Stimulated activated CD4-positive, alpha-beta T cell treated with anti-CD3 and anti-CD28 coated beads, Interleukin-2, amount 100 ng/mL, for 24 hours (primary cell): Measurements from ENCODE around the gene SYCP3.
"Not testable (repeated sequence)": the region's sequence is repeated elsewhere in the genome, so short reads cannot be mapped to it uniquely, and the experiment has no call there.

Experiments used
- DNase-seq, 2 donors: peaks; one replicate each; pipeline ENCODE4 v3.0.0-alpha.2; 2020

SYCP3 gene

DNA sequence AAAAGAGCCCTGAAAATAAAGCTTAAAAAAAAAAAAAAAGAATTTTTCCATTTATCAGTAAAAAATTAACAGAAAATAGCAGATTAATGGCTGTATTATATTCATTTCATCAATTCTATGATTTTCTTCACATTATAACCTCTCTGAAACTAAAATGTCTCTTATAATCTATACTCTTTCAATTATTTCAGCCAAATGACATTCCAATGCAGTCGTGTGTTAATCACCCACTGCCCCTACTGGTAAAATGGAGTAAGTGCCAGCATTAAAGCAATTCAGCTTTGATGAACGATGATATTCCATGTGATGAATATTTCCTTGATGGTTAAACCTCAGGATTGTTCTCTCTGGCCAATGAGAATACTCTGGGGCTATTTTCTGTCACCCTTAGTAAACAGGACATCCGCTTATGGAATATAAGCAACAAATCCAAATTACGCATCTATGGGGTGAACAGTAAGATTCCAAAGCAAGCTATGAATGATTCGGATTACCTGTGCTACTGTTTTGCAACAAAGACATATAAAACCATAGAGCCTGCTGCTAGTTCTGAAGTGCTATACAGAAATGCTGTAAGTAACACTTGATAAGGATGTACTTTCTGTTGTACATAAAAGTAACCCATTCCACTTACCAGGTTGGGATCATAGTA is 20.3 kb upstream of the SYCP3 start:
- no peak for DNase-seq

DNA sequence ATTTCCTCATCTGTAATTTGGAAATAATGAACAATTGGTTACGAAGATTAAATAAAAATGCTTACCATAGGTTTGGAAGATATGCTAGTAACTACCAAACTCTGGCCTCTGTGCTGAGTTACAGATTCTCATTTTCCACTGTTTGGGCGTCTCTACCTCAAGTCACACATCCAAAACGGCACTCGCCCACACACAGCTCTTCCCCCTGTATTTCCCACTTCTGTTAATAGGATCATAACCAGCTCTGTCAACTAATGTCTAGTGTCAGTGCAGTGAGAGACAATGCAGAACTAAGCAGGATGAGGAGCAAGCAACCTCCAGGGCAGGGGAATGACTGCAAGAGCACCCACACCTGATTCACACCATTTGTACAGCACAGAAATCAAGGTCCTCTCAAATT is 10.9 kb upstream of the SYCP3 start:
- no peak for DNase-seq

DNA sequence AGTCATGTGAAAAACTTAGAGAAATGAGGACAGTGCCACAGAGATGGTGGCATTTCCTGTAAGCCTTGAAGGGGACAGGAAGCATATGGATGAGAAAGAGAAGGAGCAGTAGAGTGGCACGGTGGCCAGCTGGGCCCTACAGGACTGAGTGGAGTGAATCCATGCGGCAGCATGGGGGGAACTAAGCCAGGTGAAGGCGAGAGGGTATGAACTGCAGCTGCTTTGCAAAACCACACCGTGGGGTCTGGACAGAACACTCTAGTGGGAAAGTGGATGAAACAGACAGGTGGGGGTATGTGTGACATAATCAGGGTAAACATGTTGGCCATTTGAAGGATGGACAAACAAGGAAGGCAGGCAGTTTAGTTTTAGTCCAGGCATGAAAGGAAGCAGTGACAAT is 10.4 kb upstream of the SYCP3 start:
- no peak for DNase-seq

DNA sequence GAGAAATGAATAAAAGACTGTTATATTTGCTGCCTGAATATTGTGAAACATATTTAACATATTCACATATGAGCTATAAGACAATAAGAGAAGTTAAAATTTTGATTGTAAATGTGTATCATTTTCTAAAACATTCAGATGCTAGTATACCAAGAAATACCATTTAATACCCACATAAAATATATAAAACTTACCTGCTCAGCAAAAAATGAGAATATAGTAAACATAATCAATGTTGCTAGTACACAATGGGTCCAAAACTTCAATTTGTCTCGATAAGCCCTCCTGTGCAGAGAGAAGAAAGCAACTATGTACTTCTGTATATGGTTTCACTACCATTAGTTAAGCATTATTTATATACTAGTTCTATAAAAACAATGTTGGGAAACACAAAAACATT is 9.6 kb upstream of the SYCP3 start:
- no peak for DNase-seq

DNA sequence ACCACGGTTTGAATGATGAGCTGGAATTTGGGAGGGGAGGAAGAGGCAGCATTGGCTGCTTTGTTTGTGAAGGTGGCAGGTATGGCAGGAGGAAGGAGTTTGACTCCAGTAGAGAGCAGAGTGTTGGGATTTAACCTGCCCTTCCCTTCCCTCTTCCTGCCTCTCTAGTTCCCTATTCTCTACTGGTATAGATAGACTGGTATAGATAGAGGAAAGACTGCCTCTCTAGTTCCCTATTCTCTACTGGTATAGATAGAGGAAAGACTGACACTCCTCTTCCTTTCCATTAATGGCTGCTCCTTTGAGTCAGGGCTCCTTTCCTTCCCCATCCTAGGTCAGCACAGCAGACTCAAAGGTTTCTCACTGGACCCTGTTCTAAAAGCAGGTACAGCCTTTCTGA is 8.4 kb upstream of the SYCP3 start:
- DNase-seq = no peak

DNA sequence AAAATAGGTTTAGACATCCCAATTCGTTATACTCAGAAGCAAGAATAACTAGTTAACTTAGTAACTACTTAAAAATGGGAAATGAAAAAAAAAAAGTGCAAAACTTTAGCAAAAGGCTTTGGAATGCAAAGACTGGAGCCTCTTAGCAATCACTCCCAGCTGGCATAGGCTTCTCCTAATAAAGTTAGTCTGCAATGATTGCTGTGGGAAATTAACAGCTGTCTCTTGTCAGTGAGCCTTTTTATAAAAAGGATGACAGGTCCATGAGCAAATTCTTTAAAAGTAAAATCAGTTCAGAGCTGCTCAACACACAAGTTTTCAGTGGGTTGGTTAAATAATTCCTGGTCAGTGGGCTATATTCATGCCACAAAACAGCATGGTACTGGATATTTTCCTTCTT is 7.4 kb upstream of the SYCP3 start:
- DNase-seq = no peak

DNA sequence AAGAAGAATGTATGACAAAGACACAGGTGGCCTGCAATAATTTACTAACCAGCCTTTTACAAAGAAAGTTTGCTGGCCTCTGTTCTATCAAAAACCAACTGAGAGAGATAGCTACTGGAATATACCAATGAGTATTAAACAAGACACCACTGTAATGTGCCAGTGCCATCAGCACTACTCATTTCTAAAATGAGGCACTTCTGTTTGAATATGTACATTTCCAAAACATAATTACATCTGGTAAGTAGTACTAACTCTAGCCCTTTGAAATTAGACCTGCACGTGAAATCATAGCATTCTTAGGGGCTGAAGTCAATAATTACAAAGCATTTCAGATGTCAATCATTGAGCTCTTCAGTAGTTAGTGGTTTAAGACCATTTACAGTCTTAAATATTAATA is 6.9 kb upstream of the SYCP3 start:
- no peak for DNase-seq

DNA sequence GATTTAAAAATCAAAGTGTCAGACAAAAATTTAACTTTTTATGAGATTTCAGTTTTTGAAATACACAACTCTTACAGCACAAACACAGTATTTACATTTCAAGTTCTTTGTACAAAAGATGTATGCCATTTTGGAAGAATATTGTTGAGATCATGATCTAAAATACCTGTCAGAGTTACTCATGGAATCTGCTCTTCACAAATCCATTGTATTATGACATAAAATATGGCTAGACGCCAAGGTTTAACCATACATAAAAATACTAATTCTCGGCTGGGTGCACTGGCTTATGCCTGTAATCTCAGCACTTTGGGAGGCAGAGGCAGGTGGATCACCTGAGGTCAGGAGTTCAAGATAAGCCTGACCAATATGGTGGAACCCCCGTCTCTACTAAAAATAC is 6.2 kb upstream of the SYCP3 start:
- DNase-seq = no peak

DNA sequence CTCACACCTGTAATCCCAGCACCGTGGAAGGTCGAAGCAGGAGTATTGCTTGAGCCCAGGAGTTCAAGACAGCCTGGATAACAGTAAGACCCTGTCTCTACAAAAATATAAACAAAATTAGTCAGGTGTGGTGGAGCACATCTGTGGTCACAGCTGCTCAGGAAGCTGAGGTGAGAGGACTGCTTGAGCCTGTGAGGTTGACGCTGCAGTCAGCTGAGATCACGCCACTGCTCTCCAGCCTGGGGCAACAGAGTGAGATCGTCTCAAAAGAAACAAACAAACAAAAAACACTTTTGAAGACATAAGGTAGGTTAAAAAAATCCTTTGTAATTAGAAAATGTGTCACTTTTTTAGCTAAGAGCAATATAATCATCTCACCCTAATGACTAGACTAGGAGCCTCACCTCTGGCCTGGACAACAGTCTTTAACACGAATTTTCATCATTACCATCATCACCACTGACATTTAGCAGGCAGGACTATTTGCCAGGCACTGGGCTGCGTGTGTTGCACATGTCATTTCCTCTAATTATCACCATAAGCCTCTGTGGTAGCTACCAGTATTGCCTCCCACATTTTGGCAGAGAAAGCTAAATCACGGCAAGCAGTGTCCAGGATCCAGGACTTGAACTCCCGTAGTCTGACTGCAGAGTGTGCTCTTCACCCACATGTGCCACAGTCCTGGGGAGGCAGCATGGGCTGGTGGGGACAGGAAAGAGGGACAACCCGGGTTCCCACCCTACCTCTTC is 4.6 kb upstream of the SYCP3 start:
- no peak for DNase-seq

DNA sequence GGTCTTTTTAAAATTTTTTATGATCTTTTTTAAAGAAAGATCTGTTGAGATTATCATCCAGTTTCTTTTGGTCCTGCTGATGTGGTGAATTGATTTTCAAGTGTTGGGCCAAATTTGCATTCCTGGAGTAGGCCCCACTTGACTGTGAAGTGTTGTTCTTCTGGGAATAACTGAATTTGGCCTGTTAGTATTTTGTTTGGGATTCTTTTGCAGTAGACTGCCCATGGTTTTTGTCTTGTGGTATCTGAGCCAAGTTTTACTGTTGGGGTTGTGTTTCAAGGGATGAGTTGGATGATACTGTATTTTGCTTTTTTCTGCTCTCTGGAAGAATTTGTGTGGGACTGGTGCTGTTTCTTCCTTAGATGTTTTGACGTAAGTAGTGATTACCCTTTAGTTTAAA is 4.0 kb upstream of the SYCP3 start:
- DNase-seq = no peak

DNA sequence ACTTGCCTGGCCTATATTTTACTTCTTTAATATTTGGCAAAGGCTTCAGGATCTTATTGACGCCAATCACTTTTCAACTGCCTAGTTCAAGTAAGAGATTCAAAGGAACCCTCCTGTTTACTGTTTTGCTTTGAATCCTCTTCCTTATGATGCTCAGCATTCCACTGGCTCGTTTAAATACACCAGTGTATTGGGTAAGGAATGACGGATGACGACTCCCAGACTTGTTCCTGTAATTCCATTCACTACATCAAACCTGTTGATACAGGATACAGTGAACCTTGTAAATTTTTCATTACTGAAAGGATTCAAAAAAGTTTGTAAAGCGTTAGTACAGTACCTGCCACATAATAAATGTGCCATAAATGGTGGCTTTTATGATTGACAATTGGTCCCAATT is 1.7 kb upstream of the SYCP3 start:
- DNase-seq = no peak

DNA sequence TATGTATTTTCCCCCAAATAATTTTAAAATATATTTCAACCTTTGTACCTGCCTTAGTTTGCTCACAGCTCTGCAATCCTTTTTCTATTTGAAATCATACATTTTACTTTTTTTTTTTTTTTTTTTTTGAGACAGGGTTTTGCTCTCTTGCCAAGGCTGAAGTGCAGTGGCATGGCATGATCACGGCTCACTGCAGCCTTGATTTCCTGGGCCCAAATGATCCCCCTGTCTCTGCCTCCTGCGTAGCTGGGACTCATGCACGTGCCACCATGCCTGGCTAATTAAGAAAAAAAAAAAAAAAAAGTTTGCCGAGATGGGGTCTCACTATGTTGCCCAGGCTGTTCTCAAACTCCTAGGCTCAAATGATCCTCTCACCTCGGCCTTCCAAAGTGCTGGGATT is 1.3 kb upstream of the SYCP3 start:
- no peak for DNase-seq

DNA sequence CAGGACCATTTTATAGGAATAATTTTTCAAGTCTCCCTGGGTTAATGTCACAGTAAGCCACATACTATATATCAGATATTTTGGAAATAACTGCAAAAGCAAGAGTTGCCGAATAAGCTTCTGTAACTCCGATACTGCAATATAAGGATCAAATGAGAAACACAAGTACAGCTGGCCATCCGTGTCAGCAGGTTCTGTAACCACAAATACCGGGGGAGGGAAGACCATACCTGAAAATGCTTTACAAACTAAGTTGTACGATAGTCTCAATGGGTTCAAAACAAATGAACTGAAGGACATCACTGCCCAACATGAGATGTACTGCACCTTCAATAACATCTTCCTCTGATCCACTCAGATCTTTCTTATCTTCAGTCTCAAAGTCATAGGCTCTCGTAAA is 1.8 kb downstream of the SYCP3 start:
- DNase-seq = no peak

DNA sequence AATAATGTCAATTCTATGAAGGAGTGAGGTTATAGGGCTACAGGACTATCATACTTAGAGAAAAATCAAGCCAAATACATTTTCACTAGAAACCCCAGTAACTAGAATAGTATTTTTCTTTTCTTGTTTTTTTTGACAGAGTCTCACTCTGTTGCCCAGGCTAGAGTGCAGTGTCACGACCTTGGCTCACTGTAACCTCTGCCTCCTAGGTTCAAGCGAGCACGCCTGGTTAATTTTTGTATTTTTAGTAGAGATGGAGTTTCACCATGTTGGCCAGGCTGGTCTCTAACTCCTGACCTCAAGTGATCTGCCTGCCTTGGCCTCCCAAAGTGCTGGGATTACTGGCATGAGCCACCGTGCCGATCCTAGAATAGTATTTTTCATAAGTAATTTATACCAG is 4.8 kb downstream of the SYCP3 start:
- DNase-seq = not testable (repeated sequence)

DNA sequence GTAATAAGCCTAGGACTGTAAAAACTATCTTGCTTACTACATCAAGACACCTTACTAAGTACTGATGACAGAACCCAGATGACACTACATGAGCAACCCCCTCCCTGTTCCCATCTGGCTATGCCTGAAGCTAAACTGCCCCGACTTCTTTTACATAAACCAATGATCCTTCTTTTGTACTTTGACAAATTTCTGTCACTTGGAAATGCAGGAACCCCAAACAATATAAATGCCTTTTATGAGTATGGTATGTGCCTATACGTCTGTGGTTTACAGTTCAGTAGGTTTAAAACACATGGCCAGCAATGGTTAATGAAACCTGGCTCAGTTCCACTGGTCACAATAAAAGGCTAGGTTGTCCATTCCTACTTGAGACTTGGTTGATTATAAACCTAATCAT is 6.1 kb downstream of the SYCP3 start:
- DNase-seq = no peak

DNA sequence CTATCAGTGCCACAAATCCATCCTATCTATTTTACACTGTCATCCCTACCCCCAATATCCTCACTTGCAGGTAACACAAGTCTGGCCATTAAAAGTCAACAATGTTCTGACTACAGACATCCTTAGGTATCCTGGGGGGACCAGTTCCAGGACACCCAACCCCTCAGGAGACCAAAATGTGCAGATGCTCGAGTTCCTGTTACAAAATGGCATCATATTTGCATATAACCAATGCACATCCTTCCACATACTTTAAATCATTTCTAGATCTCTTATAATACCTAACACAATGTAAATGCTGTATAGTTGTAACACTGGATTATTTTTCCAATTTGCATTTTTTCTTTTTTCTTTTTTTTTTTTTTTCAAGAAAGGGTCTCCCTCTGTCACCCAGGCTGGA is 6.9 kb downstream of the SYCP3 start:
- DNase-seq = no peak

DNA sequence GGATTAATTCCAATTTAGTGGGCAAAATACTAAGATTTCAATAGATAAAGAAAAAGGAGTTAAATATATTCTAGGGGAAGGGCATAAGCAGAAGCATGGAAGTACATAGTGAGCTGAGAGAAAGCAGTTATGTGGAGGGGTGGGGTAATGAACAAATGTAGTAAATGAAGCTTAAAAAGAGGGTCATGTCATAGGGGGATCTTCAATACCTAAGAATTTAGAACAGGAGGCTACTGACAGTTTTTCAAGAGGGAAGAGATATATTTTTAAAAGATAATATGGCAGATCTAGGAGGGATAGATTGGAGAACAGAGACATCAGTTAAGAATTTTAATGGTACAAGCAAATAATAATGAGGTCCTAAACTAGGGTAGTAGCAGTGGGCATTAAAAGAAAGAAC is 9.4 kb downstream of the SYCP3 start:
- no peak for DNase-seq

DNA sequence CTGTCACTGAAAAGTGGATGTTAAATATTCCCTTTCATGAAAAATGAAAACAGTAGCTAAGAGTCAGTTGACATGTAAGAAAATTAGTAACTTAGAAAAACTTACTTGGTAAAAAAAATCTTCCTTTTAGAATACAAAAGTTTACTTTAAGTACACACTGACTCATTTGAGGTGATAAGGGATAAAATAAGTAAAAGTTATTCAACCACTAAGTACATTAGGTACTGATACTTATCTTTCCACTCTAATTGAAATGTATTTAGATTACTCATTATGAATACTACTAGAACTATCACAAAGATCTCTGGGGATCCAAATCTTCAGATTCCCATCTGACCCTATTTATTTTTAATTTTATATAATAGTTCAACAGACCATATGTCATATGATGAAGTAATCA is 12.2 kb downstream of the SYCP3 start:
- DNase-seq = no peak

DNA sequence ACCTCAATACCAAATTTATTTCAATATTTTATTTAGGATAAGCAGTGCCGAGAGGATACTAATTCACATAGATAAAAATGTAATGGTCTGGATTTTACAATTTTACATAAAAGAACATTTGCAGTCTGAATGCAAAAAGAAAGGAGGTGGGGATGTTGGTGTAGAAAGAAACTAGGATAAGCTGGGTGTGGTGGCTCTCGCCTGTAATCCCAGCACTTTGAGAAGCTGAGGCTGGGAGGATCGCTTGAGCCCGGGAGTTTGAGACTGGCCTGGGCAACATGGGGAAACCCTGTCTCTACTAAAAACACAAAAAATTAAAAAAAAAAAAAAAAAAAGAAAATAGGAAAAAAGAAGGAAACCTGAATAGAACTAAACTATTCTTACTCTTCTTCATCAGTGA is 16.9 kb downstream of the SYCP3 start:
- no peak for DNase-seq

DNA sequence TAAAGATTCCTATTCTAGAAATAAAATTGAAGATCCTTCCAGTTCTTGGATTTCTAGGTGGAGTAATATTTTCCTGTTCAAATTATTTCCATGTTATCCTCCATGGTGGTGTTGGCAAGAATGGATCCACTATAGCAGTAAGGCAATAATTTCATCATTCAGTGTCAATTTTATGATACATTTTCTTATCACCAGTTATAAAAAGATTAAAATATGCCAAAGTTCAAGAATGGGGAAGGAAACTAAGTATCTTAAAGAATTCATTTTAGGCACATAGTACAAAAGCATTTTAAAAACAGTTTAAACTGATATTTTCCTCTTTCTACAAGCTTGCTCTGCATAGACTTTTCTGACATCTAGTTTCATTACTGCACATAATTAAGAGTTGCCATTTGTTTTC is 19.1 kb downstream of the SYCP3 start:
- no peak for DNase-seq

DNA sequence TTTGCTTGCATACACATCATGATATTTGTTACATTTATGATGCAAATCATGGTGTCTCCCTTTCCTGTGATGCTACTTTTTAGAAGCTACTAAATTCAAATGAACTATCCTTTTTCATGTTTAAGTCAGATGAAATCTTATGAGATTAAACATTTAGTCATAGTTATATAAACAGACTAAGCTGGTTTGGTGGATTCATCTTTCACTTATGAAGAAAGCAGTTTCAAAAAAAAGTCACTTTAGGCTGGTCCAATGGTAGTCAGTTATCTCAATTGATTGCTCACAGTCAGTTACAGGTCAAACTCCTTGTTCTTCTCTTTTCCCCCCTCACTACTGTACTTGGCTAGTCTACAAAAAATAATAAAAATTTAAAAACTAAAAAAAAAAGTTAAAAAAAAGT is 19.7 kb downstream of the SYCP3 start:
- no peak for DNase-seq

DNA sequence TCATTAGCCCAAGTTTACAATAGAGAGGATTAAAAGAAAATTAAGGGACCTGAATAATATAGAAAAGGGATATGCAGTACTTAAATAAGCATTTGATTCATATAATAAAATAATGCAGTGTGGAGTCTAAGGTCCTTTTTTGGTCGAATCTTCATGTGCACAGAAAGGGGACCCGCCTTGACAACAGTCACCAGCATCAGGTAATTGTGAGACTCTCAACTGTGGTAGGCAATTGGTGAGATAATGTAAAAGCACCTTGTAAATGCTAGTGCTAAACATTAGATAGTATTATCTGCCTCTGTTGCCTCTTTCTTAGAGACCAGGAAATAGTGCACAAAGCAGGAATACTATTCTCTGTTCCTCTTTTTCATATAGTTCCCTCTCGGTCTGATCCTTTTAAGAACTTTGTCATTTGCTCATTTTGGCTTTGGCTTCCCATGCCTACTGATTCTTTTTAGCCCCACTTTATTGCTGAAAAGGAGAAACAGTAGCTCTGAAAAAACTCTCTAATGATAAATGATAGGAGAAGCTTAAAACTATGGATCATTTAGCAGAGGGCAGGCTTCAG is 24.3 kb downstream of the SYCP3 start:
- no peak for DNase-seq

DNA sequence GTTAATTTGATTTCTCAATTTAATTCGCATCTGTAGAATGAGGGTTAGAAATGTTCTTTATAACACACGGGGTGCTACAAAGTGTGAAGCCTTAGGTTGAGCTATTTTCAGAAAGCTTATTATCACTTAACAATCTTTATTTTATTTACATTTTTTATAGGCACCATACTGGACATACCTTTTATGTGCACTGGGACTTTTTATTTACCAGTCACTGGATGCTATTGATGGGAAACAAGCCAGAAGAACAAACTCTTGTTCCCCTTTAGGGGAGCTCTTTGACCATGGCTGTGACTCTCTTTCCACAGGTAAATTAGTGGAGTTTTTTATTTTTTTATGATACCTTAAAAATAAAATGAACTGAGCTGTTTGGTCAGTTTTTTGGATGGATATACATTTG is 25.3 kb downstream of the SYCP3 start:
- DNase-seq = no peak

DNA sequence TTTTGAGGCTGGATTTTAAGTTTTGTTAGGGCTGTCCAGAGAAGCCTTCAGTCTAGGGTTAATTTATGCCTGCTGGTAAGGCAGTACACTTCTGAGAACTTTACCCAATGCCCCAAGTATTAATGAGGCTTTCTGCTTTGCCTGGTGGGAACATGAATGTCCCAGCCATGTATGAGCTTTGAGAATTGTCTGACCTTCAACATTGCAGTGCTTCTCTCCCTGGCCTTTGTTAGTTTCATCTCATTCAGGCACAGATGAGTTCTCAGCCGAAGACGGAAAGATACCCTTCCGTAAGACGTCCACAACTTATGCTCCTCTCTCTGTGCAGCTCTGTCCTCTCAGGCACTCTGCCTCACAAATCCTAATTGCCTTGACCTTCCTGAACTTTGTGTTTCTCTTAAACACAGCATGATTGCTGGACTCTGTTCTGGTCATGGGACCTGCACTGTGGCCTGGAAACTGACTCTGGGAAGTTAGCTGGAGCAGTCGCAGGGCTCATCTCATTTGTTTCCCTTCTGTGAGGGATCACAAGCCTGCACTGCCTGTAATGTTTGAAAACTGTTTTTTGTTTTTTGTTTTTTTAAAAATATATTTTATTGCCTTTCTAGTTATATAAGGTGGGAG is 26.1 kb downstream of the SYCP3 start:
- DNase-seq = no peak
